Measurements from ENCODE around the gene VEGFC.

Gene VEGFC

GRCh38 chr4:176795441-176795840 lies 2.7 kb upstream of the VEGFC start:
- no peak for DNase-seq

GRCh38 chr4:176794651-176795050 lies 1.9 kb upstream of the VEGFC start:
- no peak for DNase-seq

- no peak for DNase-seq
Measured at GRCh38 chr4:176794151-176794550, 1.4 kb upstream of the VEGFC start.

GRCh38 chr4:176793060-176793605 lies 411 bp upstream of the VEGFC start:
- no peak for DNase-seq

GRCh38 chr4:176791591-176792325 lies 964 bp downstream of the VEGFC start:
- no peak for DNase-seq

- no peak for DNase-seq
Measured at GRCh38 chr4:176790398-176790797, 2.3 kb downstream of the VEGFC start.

- no peak for DNase-seq
Measured at GRCh38 chr4:176789955-176790354, 2.8 kb downstream of the VEGFC start.

- DNase-seq, result no peak
Measured at GRCh38 chr4:176788971-176789370, 3.8 kb downstream of the VEGFC start.

- no peak for DNase-seq
Measured at GRCh38 chr4:176788248-176788647, 4.5 kb downstream of the VEGFC start.

GRCh38 chr4:176784816-176785215 lies 7.9 kb downstream of the VEGFC start:
- DNase-seq, result no peak

GRCh38 chr4:176782794-176783193 lies 9.9 kb downstream of the VEGFC start:
- no peak for DNase-seq

GRCh38 chr4:176782191-176782590 lies 10.5 kb downstream of the VEGFC start:
- DNase-seq, result no peak

GRCh38 chr4:176781739-176782100 lies 11.0 kb downstream of the VEGFC start:
- no peak for DNase-seq

GRCh38 chr4:176780995-176781738 lies 11.6 kb downstream of the VEGFC start:
- DNase-seq, result no peak

- DNase-seq, result no peak
Measured at GRCh38 chr4:176779421-176779820, 13.3 kb downstream of the VEGFC start.

GRCh38 chr4:176778491-176778890 lies 14.2 kb downstream of the VEGFC start:
- DNase-seq, result no peak

- no peak for DNase-seq
Measured at GRCh38 chr4:176778063-176778462, 14.7 kb downstream of the VEGFC start.

- no peak for DNase-seq
Measured at GRCh38 chr4:176775338-176775737, 17.4 kb downstream of the VEGFC start.

- DNase-seq, result no peak
Measured at GRCh38 chr4:176774852-176775251, 17.9 kb downstream of the VEGFC start.

GRCh38 chr4:176769514-176769913 lies 23.2 kb downstream of the VEGFC start:
- no peak for DNase-seq

GRCh38 chr4:176767183-176767582 lies 25.5 kb downstream of the VEGFC start:
- DNase-seq, result no peak

GRCh38 chr4:176762661-176763308 lies 29.9 kb downstream of the VEGFC start:
- DNase-seq, result no peak

- DNase-seq, result no peak
Measured at GRCh38 chr4:176761872-176762271, 30.9 kb downstream of the VEGFC start.

GRCh38 chr4:176760471-176760870 lies 32.3 kb downstream of the VEGFC start:
- DNase-seq, result no peak

All from KG1 (cell line).